ENCODE data around the gene DSCAM.

Gene DSCAM

DNA sequence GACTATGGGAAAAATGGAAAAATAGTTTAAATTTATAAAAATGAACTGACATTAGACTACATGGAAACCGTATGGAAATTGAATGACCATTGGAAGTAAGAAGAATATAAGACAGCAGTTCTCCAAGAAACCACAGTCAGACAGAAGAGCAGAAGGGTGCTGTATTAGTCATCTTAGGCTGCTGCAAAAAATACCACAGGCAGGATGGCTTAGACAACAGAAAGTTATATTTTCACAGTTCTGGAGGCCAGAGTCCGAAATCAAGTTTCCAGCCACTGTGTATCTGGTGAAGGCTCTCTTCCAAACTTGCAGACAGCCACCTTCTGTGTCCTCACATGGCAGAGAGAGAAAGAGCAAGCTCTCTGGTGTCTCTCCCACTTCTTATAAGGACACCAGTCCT, 175.2 kb downstream of the DSCAM start:
- Mint-ChIP-seq H3K4me3 (no peak overlapping the region), H3K27me3 (no peaks in the 10 kb centered on the region), H3K36me3 (ENCODE audit: low read depth) (no peaks in the 10 kb centered on the region), H3K9me3 (no peaks in the 10 kb centered on the region), H3K27ac (no peak overlapping the region), H3K4me1 (ENCODE audit: low read depth) (no peaks in the 10 kb centered on the region)
- intact Hi-C loops (cut with micrococcal nuclease): no loop called here

DNA sequence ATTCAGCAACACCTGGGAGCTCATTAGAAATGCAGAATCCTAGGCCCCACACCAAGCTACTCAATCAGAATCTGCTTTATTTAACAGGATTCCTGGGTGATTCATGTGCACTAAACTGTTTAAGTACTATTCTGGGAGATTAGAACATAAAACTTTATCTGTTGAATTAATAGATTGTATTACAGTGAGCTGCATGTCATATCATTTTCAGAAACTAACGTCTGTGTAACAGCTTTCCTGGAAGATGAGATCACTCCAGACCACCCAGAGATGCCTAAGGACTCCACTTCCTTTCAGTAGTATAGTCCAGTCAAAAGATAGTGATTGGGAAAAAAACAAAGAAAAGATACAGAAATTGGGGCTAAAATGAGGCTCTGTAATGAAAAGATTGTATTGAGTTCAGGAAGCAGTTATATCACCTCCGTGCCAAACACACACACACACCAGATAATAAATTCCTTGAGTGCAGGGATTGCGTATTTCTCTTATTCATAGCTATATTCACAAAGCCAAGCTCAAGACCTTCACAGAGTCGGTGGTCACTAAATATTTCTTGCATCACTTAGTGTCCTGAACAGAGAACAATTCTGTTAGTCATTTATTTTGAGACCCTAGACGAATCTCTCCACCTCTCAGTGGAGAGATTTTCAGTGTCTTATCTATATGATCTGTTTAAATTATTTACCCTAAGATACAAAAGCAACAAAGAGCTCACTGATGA, 178.2 kb downstream of the DSCAM start:
- Mint-ChIP-seq H3K36me3 (ENCODE audit: low read depth) (no peaks in the 10 kb centered on the region), H3K9me3 (no peaks in the 10 kb centered on the region), H3K27me3 (no peaks in the 10 kb centered on the region), H3K27ac (no peak overlapping the region), H3K4me1 (ENCODE audit: low read depth) (no peaks in the 10 kb centered on the region), H3K4me3 (no peak overlapping the region)
- intact Hi-C loops (cut with micrococcal nuclease): no loop called here

DNA sequence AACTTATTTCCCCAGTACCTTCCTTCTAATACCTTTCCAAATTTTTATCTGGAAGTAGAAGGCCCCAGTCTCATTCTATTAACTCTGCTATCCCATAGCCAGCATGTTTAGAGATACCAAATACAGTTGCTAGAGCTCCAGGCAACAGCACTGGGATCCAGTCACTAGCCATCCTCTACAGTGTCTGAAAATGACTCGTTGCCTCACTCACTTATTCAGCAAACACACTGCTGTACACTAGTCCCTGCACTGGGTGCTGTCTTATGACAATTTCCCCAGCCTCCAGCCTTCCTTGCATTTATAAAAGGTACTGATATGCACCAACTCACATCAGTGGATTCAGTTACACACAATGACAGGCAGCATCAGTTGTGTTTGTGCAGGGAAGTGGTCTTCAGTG, 179.0 kb downstream of the DSCAM start:
- Mint-ChIP-seq H3K4me3 (no peak overlapping the region), H3K9me3 (no peaks in the 10 kb centered on the region), H3K27me3 (no peaks in the 10 kb centered on the region), H3K27ac (no peak overlapping the region), H3K4me1 (ENCODE audit: low read depth) (no peaks in the 10 kb centered on the region), H3K36me3 (ENCODE audit: low read depth) (no peaks in the 10 kb centered on the region)
- intact Hi-C loops (cut with micrococcal nuclease): no loop called here

GRCh38 chr21:40662889-40663288, 184.1 kb downstream of the DSCAM start:
- H3K27ac Mint-ChIP-seq: no peak overlapping the region
- H3K4me1 Mint-ChIP-seq (ENCODE audit: low read depth): no peaks in the 10 kb centered on the region

DNA sequence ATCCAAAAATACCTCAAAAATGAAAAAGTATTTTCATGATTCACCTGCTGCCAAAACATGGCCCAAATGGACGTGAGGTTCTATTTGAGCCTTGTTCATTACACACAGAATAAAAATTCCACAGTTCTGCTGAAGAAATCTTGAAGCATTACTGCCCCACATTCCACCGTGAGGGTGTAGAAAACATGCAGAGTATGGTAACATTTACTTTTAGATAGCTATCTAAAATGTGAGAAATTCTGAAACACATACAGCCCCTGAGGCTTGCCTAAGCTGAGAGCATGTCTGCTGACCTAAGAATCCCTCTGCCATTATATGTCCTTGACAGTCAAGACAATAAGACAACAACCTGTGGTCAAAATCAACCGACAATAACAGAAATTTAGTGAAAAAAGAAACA, 186.5 kb downstream of the DSCAM start:
- H3K9me3 Mint-ChIP-seq: peaks cover 12% of the 10 kb centered on the region
- no peak overlapping the region for H3K4me3 Mint-ChIP-seq
- intact Hi-C loops (cut with micrococcal nuclease): no loop called here
- no peak overlapping the region for H3K27ac Mint-ChIP-seq
- H3K27me3 Mint-ChIP-seq: no peaks in the 10 kb centered on the region
- H3K36me3 Mint-ChIP-seq (ENCODE audit: low read depth): no peaks in the 10 kb centered on the region
- no peaks in the 10 kb centered on the region for H3K4me1 Mint-ChIP-seq (ENCODE audit: low read depth)

More at GRCh38 chr21:40662889-40663288, 184.1 kb downstream of the DSCAM start:
- Mint-ChIP-seq H3K36me3 (ENCODE audit: low read depth) (no peaks in the 10 kb centered on the region), H3K27me3 (no peaks in the 10 kb centered on the region), H3K9me3 (no peaks in the 10 kb centered on the region), H3K4me3 (no peak overlapping the region)
- intact Hi-C loops (cut with micrococcal nuclease): no loop called here

- intact Hi-C loops (cut with micrococcal nuclease): no loop called here
- no peak overlapping the region for H3K4me3 Mint-ChIP-seq
- H3K27me3 Mint-ChIP-seq: no peaks in the 10 kb centered on the region
- peaks cover 24% of the 10 kb centered on the region for H3K9me3 Mint-ChIP-seq
- no peaks in the 10 kb centered on the region for H3K4me1 Mint-ChIP-seq (ENCODE audit: low read depth)
- H3K36me3 Mint-ChIP-seq (ENCODE audit: low read depth): no peaks in the 10 kb centered on the region
- no peak overlapping the region for H3K27ac Mint-ChIP-seq
Observed at GRCh38 chr21:40658311-40658710, 188.6 kb downstream of the DSCAM start.

DNA sequence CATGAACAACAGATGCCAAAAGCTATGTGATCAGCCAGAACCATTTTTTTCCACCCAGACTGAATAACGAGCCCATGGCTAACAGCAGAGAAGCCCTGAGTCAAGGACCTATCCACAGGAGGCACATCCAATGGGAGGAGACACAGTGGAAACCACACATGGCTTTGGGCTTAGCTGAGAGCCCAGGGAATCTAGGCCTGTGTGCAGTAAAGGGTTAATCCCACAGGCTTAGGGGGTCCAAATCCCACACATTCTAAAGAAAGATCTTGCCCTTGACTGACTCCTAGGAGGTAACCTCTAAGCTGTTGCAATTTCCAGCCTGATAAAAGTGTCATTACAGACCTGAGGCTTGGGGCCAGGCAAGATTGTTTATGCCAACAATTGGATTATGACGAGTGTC, 194.5 kb downstream of the DSCAM start:
- peaks cover 68% of the 10 kb centered on the region for H3K9me3 Mint-ChIP-seq
- no peak overlapping the region for H3K4me3 Mint-ChIP-seq
- H3K36me3 Mint-ChIP-seq (ENCODE audit: low read depth): no peaks in the 10 kb centered on the region
- H3K27me3 Mint-ChIP-seq: no peaks in the 10 kb centered on the region
- H3K4me1 Mint-ChIP-seq (ENCODE audit: low read depth): no peaks in the 10 kb centered on the region
- intact Hi-C loops (cut with micrococcal nuclease): no loop called here
- H3K27ac Mint-ChIP-seq: no peak overlapping the region

GRCh38 chr21:40647706-40648105, 199.3 kb downstream of the DSCAM start:
- Mint-ChIP-seq H3K4me1 (ENCODE audit: low read depth) (no peaks in the 10 kb centered on the region), H3K4me3 (no peak overlapping the region), H3K36me3 (ENCODE audit: low read depth) (no peaks in the 10 kb centered on the region), H3K27me3 (no peaks in the 10 kb centered on the region), H3K9me3 (peaks cover 64% of the 10 kb centered on the region), H3K27ac (no peak overlapping the region)
- intact Hi-C loops (cut with micrococcal nuclease): no loop called here

DNA sequence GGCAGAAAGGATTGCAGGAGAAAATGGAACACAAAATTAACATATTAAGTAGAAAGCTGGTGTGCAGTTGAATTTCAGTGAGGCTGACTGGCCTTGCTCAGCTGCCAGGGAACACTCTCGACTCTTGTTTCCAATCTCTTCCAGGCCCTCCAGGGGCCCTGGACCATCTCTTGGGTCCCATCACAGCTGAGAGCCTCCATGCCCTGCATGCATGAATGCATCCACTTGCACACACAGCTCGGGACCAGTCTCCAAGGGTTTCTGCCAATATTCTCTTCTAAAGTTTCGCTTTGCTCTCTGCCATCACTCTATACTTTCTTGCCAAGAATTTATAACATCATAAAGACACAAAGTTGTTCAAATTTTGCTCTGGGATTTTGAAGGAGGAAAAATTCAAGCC, 200.3 kb downstream of the DSCAM start:
- no peaks in the 10 kb centered on the region for H3K4me1 Mint-ChIP-seq (ENCODE audit: low read depth)
- intact Hi-C loops (cut with micrococcal nuclease): no loop called here

GRCh38 chr21:40641042-40641441, 205.9 kb downstream of the DSCAM start:
- no peaks in the 10 kb centered on the region for H3K4me1 Mint-ChIP-seq (ENCODE audit: low read depth)
- H3K27me3 Mint-ChIP-seq: no peaks in the 10 kb centered on the region
- H3K27ac Mint-ChIP-seq: no peak overlapping the region
- H3K4me3 Mint-ChIP-seq: no peak overlapping the region
- no peaks in the 10 kb centered on the region for H3K36me3 Mint-ChIP-seq (ENCODE audit: low read depth)
- H3K9me3 Mint-ChIP-seq: peaks cover 28% of the 10 kb centered on the region
- intact Hi-C loops (cut with micrococcal nuclease): no loop called here

More for the DNA sequence above, 200.3 kb downstream of the DSCAM start:
- Mint-ChIP-seq H3K27ac (no peak overlapping the region), H3K36me3 (ENCODE audit: low read depth) (no peaks in the 10 kb centered on the region), H3K27me3 (no peaks in the 10 kb centered on the region), H3K4me3 (no peak overlapping the region), H3K9me3 (peaks cover 71% of the 10 kb centered on the region)

DNA sequence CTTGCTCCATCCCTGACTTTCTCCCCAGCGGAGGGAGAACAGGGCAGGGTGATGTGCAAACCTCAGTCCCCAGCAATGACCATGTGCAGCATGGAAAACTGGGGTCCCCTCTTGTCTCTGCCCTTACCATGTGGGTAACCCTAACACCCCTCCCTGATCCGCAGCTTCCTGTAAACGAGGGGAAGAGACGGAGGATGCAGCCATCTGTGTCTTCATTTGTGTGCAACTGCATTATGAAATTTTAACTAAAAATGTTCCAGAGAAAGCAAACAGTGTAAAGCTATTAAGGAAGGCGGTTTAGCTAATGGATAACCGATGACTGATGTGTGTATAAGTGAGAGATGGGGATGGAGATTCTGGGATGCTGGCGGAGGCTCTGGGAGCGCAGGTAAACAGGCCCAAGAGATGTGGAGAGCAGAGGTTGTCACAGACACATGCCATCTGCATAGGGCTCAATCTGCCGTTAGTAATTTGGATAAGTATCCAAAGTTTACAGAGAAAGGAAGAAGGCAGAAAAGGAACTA, 206.6 kb downstream of the DSCAM start:
- no peak overlapping the region for H3K4me3 Mint-ChIP-seq

GRCh38 chr21:40639616-40640194, 207.3 kb downstream of the DSCAM start:
- intact Hi-C loops (cut with micrococcal nuclease): no loop called here
- H3K36me3 Mint-ChIP-seq (ENCODE audit: low read depth): no peaks in the 10 kb centered on the region
- no peaks in the 10 kb centered on the region for H3K4me1 Mint-ChIP-seq (ENCODE audit: low read depth)
- H3K9me3 Mint-ChIP-seq: peaks cover 21% of the 10 kb centered on the region
- H3K27ac Mint-ChIP-seq: no peak overlapping the region
- no peak overlapping the region for H3K4me3 Mint-ChIP-seq
- no peaks in the 10 kb centered on the region for H3K27me3 Mint-ChIP-seq

More for the DNA sequence above, 206.6 kb downstream of the DSCAM start:
- intact Hi-C loops (cut with micrococcal nuclease): no loop called here
- H3K36me3 Mint-ChIP-seq (ENCODE audit: low read depth): no peaks in the 10 kb centered on the region
- H3K9me3 Mint-ChIP-seq: peaks cover 27% of the 10 kb centered on the region
- H3K4me1 Mint-ChIP-seq (ENCODE audit: low read depth): no peaks in the 10 kb centered on the region
- H3K27ac Mint-ChIP-seq: no peak overlapping the region
- no peaks in the 10 kb centered on the region for H3K27me3 Mint-ChIP-seq

GRCh38 chr21:40638466-40639251, 208.3 kb downstream of the DSCAM start:
- Mint-ChIP-seq H3K36me3 (ENCODE audit: low read depth) (no peaks in the 10 kb centered on the region), H3K27ac (no peak overlapping the region), H3K4me3 (no peak overlapping the region), H3K9me3 (peaks cover 11% of the 10 kb centered on the region), H3K27me3 (no peaks in the 10 kb centered on the region), H3K4me1 (ENCODE audit: low read depth) (no peaks in the 10 kb centered on the region)
- intact Hi-C loops (cut with micrococcal nuclease): no loop called here

GRCh38 chr21:40636026-40636425, 210.9 kb downstream of the DSCAM start:
- no peaks in the 10 kb centered on the region for H3K9me3 Mint-ChIP-seq
- no peak overlapping the region for H3K4me3 Mint-ChIP-seq
- H3K27ac Mint-ChIP-seq: no peak overlapping the region
- H3K36me3 Mint-ChIP-seq (ENCODE audit: low read depth): no peaks in the 10 kb centered on the region
- H3K4me1 Mint-ChIP-seq (ENCODE audit: low read depth): no peaks in the 10 kb centered on the region
- H3K27me3 Mint-ChIP-seq: no peaks in the 10 kb centered on the region
- intact Hi-C loops (cut with micrococcal nuclease): no loop called here

All from dendritic cell treated with granulocyte-macrophage colony-stimulating factor and Interleukin-4, amounts not matched to agents 40 ng/mL and 50 ng/mL, for 4 days (primary cell).